Measurements from ENCODE around the gene EIF4E. TPM values are rescaled to one million over a fixed set of nuclear protein-coding genes. Genes with fewer than 3 reads are reported as not detected.

EIF4E gene
- 100 to 1,000 TPM in 1 of 2 donors, 10 to 100 TPM in 1; 99.4 to 123 TPM for total RNA-seq

- H3K4me1 ChIP-seq, result peaks cover 4% of the 10 kb centered on the region
- DNase-seq, result peak; percentile 97
- no peak for TF ChIP-seq CTCF (IDR thresholded peaks at IDR 0.05)
- no peaks in the 10 kb centered on the region for H3K36me3 ChIP-seq
- intact Hi-C loops (cut with DNase I), result no loop called here
- H3K27me3 ChIP-seq, result no peaks in the 10 kb centered on the region
- H3K27ac ChIP-seq, result peak within 1 kb of the TSS; percentile 98
- no peaks in the 10 kb centered on the region for H3K9me3 ChIP-seq
- peak within 1 kb of the TSS; percentile 89 for H3K4me3 ChIP-seq
- H3K9ac ChIP-seq (ENCODE audit: low read depth in 2 of 2, low read length in 2 of 2), result peak within 1 kb of the TSS; percentile 96 to 98
Observed at GRCh38 chr4:98928505-98929340, at the start of gene EIF4E. TSS of gene EIF4E (minus strand) at chr4:98929133. CDS start at chr4:98929112, 21 bp downstream.

GRCh38 chr4:98977557-98977956 lies 48.6 kb upstream of the EIF4E start:
- no peak for TF ChIP-seq CTCF (IDR thresholded peaks at IDR 0.05)
- Histone ChIP-seq H3K27ac (no peak overlapping the region), H3K4me1 (no peaks in the 10 kb centered on the region), H3K4me3 (no peak overlapping the region), H3K36me3 (no peaks in the 10 kb centered on the region), H3K9me3 (no peaks in the 10 kb centered on the region), H3K27me3 (no peaks in the 10 kb centered on the region), H3K9ac (ENCODE audit: low read depth in 2 of 2, low read length in 2 of 2) (no peak overlapping the region)
- intact Hi-C loops (cut with DNase I), result no loop called here
- DNase-seq, result no peak

GRCh38 chr4:98976716-98977115 lies 47.8 kb upstream of the EIF4E start:
- Histone ChIP-seq H3K4me3 (no peak overlapping the region), H3K36me3 (no peaks in the 10 kb centered on the region), H3K27ac (no peak overlapping the region), H3K9ac (ENCODE audit: low read depth in 2 of 2, low read length in 2 of 2) (no peak overlapping the region), H3K4me1 (no peaks in the 10 kb centered on the region), H3K9me3 (no peaks in the 10 kb centered on the region), H3K27me3 (no peaks in the 10 kb centered on the region)
- DNase-seq, result no peak
- intact Hi-C loops (cut with DNase I), result no loop called here
- TF ChIP-seq CTCF (IDR thresholded peaks at IDR 0.05), result no peak

GRCh38 chr4:98969878-98970785 lies 41.2 kb upstream of the EIF4E start:
- intact Hi-C loops (cut with DNase I), result no loop called here
- no peaks in the 10 kb centered on the region for H3K9me3 ChIP-seq

More at GRCh38 chr4:98969878-98970785, 41.2 kb upstream of the EIF4E start:
- Histone ChIP-seq H3K9ac (ENCODE audit: low read depth in 2 of 2, low read length in 2 of 2) (no peak overlapping the region), H3K4me3 (no peak overlapping the region), H3K4me1 (no peaks in the 10 kb centered on the region), H3K27me3 (no peaks in the 10 kb centered on the region), H3K36me3 (no peaks in the 10 kb centered on the region), H3K27ac (no peak overlapping the region)
- no peak for TF ChIP-seq CTCF (IDR thresholded peaks at IDR 0.05)
- DNase-seq, result no peak
